Fibroblast of pulmonary artery (primary cell): Measurements from ENCODE around the gene RPRD1B.

ENCODE experiments used
- DNase-seq: peaks from one replicate; pipeline ENCODE4 v3.0.0-alpha.2; 2010; ENCODE audit warnings: low read depth
- H3K4me3 ChIP-seq: replicated peaks from 2 replicates; pipeline ENCODE4 v1.5.1; 2011; ENCODE audit warnings: low read depth, mild to moderate bottlenecking, control low read depth, low read length, moderate library complexity
- CTCF ChIP-seq: IDR thresholded peaks from 2 replicates; pipeline ENCODE4 v1.5.1; 2011; ENCODE audit warnings: mild to moderate bottlenecking, control low read depth, low read length, inconsistent platforms; ENCODE audit errors: missing control alignments

Gene RPRD1B

DNA sequence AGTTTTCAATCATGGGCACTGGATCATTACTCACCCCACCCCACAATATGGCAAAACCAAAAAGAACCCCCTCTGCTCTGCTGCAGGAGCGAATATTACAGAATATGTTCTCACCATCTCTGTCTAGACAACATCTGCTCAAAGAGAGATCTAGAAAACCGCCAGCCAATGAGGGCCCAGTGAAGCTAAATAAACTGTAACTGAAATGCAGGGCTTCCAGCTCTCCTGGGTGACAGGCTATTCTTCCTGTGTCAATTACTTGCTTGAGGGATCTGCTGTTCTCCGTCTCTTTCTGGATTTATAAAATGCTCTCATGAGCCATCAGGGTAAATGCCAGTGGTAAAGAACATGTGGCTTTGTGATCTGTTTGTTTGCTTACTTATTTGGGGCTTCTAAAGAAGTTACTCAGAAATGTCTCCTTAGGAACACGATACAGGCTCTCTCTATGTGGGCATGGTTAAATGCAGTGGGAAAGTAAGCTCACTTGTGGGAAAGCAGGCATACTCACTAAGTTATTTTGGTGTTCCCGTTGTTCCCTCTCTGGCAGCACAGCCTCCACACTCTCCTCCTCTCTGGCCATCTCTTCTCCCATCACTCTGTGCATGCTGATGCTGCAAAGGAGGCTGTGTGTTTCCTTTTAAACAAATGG lies 45.1 kb upstream of the RPRD1B start:
- TF ChIP-seq CTCF, result no peak
- no peak overlapping the region for H3K4me3 ChIP-seq
- DNase-seq, result no peak

DNA sequence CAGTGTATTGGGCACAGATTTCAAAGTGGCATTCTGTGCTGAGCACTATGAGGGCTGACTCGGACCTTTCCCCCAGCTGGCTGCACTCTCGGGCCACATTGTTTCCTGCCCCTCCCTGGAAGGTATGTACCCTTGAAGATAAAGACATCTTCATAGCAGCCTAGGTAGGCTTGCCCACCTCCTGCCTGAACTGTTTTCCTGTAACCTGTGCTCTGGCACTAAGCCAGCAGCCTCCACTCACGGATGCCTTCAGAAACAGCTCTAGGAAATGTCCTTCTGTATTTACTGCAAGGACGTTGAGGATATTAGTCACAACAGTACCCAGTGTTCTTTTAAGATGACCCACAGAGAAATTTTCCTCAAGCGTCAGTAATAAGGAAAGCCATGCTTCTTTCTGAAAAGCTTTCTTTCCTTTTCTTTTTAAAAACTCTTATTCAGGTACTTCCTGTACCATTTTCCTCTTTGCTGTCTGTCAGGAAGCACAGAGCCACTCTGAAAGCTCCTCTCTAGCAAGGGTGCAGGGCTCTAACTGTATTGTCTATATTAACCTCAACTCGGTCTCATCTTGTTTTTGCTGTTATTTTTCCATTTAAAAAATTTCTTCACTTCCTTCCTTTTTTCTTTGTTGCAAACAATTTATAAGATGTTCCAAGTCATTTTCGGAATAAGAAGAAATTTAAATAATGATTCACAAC lies 43.8 kb upstream of the RPRD1B start:
- H3K4me3 ChIP-seq, result no peak overlapping the region
- DNase-seq, result peak; percentile 11
- no peak for TF ChIP-seq CTCF

- DNase-seq, result peak; percentile 68
- H3K4me3 ChIP-seq, result no peak overlapping the region
- no peak for TF ChIP-seq CTCF
These were observed 42.9 kb upstream of the RPRD1B start for GRCh38 chr20:37990571-37991151.

DNA sequence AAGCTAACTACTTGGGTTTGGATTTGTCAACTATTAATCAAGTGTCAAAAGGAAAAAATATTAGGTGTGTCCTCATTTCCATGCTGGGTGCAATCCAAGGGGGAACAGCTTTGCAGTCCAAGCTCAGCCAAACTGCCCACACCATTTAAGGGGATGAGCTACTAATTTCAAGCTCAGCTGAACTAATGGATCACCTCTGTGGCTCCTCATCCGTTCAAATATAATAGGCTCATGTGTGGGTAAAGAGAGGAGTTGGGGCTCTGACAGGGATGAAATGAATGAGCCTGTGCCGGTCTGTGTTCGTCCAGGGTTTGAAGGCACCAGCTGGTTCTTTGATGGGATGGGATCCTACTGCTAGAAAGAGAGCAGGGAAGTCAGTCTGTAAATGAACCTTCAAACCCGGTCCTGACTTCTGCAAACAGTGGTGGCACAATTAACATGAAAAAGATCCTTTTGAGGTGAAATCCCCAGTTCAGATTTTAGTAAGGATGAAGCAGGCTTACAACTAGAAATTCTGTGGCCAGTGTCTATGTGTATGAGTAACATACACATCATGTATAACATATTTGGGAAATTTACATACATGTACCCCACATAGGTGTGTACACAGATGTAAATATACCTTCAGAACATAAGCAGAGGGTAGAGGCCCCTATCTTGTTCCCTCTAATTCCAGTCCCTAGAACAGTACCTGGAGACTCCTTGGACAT lies 42.2 kb upstream of the RPRD1B start:
- no peak for TF ChIP-seq CTCF
- DNase-seq, result no peak
- no peak overlapping the region for H3K4me3 ChIP-seq

- no peak for DNase-seq
- no peak overlapping the region for H3K4me3 ChIP-seq
- no peak for TF ChIP-seq CTCF
These were observed 41.6 kb upstream of the RPRD1B start for GRCh38 chr20:37991908-37992307.

GRCh38 chr20:37992802-37993409 lies 40.6 kb upstream of the RPRD1B start:
- no peak overlapping the region for H3K4me3 ChIP-seq
- DNase-seq, result peak; percentile 65
- peak; percentile 42 for TF ChIP-seq CTCF
